ENCODE data around the gene SSU72.

Gene SSU72

DNA sequence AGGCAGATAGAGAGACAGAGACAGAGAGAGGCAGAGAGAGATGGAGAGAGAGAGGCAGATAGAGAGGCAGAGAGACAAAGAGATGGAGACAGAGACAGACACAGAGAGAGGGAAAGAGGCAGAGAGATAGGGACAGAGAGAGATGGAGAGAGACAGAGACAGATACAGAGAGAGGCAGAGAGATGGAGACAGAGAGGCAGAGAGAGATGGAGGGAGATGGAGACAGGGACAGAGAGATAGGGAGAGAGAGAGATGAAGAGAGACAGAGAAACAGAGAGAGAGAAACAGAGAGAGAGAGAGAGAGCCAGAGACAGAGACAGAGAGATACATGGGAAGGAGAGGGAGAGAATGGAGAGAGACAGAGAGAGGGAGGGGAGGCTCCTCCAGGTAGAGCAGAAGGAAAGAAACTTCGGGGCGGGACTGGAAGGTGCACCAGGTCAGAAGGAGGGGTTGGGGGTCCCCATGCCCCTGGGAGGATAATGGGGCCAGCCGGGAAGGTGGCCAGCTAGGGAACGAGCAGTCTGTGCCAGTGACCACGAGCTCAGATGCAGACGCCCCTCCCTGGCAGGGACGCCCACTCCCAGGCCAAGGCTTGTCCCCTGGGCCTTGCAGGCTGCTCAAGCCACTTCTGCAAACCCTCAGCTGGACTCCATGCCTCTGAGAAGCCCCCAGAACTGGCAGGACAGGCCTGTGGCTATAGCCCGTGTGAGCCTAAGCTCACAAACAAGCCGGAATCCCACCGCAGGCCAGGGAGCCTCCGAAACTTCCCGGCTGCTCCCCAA, 22.0 kb upstream of the SSU72 start:
- no peak for TF ChIP-seq GATA2 (IDR thresholded peaks at IDR 0.05; ENCODE audit: low read depth, low read length)
- TF ChIP-seq GATA3 (IDR thresholded peaks at IDR 0.05; ENCODE audit: low read depth, low read length) = no peak

DNA sequence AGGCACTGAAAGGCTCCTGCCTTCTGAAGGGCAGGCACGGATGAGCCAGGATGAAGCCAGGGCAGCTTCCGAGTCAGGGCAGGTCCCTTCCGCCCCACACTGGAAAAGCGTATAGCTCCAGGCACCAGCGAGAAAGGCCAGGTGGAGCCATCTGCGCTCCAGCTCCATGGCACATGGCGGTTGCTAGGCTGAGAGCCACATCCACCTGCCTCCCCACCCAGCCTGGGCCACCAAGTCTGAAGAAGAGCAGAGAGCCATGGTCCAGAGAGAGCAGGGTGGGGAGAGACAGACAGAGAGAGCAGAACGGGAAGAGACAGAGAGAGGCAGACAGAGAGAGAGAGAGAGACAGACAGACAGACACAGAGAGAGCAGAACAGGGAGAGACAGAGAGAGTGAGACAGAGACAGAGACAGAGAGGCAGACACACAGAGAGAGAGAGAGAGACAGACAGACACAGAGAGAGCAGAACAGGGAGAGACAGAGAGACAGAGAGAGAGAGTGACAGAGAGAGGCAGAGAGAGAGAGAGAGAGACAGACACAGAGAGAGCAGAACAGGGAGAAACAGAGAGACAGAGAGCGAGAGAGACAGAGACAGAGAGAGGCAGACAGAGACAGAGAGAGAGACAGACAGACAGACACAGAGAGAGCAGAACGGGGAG, 20.1 kb upstream of the SSU72 start:
- no peak for TF ChIP-seq GATA2 (IDR thresholded peaks at IDR 0.05; ENCODE audit: low read depth, low read length)
- TF ChIP-seq GATA3 (IDR thresholded peaks at IDR 0.05; ENCODE audit: low read depth, low read length) = no peak

DNA sequence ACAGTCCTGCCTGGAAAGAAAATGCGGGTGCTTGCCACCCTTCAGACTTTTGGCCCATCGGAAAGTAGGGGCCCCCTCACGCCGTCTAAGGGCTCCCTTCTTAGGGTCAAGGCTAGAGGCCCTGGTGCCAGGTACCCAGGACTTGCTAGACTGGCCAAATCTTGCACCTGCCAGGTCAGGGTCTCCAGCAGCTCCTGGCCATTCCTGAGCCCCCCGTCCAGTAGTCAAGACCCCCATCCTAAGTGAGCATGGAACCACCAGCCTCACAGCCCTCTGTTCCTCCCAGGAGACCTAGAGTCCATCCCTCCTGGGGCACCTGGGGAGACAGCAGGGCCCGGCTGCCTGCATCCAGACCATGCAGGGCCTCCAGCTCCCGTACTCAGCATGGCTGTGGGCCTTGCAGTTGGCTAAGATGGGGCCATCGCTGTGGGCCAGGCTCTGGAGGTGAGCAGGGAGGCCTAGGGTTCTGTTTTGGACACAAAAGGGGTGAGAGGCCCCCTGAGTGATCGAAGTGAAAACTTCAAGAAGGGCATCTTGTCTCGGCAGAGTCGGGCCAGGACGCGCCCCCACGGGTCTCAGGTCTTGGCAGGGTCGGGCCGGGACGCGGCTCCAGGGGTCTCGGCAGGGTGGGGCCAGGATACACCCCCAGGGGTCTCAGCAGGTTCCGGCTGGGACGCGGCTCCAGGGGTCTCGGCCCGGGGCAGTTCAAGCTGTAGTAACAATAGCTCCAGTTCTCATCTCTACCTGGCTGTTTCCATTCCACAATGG, 19.4 kb upstream of the SSU72 start:
- no peak for TF ChIP-seq GATA2 (IDR thresholded peaks at IDR 0.05; ENCODE audit: low read depth, low read length)
- TF ChIP-seq GATA3 (IDR thresholded peaks at IDR 0.05; ENCODE audit: low read depth, low read length) = no peak

DNA sequence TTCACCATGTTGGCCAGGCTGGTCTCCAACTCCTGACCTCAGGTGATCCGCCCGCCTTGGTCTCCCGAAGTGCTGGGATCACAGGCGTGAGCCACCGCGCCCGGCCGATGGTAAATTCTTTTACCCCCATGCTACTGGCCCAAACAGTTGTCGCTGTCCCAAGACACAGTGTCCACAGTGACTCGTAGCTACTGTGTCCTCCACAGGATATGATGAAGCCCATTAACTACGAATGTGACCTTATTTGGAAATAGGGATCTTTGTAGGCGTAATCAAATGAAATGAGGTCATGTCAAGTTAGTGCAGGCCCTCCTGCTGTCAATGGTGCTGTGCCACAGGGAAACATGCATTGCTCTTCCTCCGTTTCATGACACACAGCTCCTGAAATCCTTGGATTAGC, 16.8 kb upstream of the SSU72 start:
- TF ChIP-seq GATA3 (IDR thresholded peaks at IDR 0.05; ENCODE audit: low read depth, low read length) = no peak
- TF ChIP-seq GATA2 (IDR thresholded peaks at IDR 0.05; ENCODE audit: low read depth, low read length) = no peak

DNA sequence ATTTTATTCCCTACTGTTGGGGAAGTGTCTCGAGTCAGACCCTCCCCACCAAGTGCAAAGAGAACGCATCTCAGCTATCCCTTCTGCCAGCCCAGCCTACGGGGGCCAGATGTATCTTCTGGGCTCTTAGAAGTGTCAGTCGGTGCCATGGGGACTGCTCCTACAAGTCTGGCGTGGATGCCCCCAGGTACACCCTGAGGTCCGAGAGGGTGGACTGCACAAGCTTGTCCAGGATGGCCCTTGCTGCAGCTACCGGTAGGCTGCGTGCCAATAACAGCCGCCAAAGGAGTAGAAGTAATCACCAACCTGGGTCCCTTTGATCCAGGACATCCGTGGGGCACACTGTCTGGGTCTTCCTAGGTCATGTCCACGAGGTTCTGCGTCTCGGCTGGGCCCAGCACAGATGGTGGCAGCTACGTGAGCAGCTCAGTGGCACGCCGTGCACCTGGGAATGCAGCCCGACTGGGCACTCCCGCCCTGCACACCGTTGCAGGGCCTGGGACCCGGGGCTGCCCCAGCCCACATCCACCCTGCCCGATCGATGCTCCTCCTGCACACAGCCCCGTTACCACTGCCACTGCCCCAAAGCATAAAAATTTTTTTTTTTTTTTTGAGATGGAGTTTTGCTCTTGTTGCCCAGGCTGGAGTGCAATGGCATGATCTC, 8.8 kb upstream of the SSU72 start:
- TF ChIP-seq GATA3 (IDR thresholded peaks at IDR 0.05; ENCODE audit: low read depth, low read length) = no peak
- no peak for TF ChIP-seq GATA2 (IDR thresholded peaks at IDR 0.05; ENCODE audit: low read depth, low read length)

DNA sequence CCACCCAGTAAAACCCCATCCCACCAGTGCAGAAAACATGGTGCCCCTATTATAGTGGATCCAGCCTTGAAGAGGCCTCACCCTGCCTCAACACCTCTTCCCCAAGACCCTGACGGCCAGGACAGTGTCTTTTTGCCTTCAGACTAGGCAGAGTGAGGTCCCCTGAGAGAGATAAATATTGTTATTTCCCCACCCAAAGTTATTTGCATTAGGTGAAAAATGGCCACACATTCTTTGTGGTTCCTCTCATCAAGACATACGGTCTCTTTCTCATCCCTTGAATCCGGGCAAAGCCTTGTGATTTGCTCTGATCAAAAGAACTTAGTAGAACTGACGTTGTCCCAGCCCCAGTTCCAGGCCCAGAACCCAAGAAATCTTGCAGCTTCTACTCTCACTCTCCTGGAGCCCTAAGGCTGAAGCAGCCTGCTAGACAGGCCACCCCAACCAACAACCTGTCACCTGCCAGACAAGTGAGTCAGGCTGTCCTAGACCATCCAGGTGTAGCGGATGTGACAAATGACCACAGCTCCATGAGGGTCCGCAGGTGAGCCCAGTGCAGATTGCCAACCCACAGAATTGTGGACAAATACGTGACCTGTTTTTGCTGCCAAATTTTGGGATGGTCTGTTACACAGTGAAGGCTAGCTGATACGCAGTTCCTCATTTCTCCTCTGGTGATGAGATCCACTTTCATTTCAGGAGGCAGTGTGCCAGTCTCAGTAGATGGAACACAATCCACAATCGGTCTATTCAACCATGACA, 8.1 kb upstream of the SSU72 start:
- TF ChIP-seq GATA2 (IDR thresholded peaks at IDR 0.05; ENCODE audit: low read depth, low read length) (no peak), GATA3 (IDR thresholded peaks at IDR 0.05; ENCODE audit: low read depth, low read length) (no peak)

DNA sequence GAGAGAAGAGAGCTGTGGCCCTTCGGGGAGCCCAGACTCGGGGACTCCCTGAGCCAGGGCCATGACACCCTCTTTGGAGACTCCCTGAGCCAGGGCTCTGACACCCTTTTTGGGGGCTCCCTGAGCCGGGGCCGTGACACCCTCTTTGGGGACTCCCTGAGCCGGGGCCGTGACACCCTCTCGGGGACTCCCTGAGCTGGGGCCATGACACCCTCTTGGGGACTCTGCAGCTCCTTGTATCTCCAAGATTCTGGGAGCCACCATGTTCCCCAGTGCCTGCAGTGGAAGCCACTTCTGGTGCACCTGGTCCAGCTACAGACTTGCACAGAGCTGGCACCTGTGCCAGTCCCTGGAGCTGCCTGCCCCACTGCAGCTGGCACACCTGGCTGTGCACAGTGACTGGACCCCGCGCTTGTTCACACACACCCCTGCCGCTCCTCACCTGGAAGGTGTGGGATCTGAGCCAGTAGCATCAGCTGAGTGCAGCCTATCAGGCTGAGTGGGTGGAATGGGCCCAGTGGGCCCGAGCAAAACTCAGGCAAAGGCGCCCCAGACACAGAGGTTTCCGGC, 3.8 kb upstream of the SSU72 start:
- no peak for TF ChIP-seq GATA2 (IDR thresholded peaks at IDR 0.05; ENCODE audit: low read depth, low read length)
- no peak for TF ChIP-seq GATA3 (IDR thresholded peaks at IDR 0.05; ENCODE audit: low read depth, low read length)

DNA sequence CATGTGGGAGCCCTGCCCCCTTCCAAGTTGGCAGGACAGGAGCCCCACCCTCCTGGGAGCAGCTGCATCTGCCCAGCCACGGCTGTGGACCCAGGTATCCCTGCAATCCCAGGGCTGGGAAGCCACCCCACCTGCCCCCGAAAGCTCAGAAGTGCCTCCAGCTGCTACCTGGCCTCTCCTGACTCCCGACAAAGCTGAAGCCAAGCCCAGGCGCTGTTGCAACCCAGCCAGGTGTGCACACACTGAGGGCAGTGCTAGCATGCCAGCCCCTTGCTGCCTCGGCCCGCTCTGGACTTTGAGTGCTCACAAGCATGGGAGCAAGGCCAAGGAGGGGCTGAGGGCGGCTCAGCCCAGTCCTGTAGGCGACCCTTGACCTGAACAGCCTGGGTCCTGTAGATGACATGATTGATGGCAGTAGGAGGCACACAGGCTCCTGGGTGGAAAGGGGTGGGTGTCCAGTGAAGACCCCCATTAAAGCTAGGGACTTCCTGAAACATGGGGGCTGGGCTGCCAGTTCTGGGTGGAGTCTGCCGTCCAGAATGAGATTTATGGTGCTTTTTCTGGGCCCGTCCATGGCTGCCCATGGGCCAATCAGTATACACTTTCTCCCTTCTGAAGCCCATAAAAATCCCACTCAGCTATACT, 2.8 kb upstream of the SSU72 start:
- no peak for TF ChIP-seq GATA3 (IDR thresholded peaks at IDR 0.05; ENCODE audit: low read depth, low read length)
- no peak for TF ChIP-seq GATA2 (IDR thresholded peaks at IDR 0.05; ENCODE audit: low read depth, low read length)

DNA sequence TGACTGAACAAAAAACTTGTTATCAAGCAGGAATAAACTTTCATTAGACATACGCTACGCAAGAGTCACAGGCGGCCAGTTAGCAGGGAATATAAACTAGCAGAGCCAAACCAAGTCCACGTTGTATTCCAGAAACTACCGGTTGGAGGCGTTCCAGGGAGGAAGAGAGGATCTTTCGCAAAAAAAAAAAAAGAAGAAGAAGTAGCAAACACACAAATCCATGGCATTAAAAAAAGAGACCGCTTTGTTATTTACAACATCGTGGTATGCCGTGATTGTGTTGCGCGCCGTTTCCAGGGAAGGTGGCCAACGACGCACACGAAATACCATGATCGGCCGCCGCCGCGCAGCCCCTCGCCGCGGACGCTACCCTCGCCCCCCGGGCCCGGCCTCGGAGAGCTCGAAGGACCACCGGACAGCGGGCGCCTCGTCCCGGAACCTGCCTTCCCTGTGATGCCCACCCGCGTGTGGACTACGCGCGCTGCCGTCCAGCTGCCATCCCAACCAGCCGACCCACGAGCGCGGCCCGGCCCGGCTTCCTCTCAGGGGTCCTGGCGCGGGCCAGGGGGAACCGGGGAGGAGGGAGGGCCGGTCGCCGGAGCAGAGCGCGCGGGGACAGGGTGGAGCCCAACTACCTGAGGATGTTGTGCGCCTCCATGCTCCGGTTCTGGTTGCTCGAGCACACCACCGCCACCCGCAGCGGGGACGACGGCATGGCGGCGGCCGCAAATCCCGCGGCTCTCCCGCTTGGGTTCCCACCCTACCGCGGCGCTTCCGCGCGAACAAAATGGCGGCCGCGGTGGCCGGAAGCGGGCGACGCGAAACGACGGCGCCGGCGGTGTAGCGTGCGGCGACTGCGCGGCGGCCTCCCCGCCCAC, 581 bp downstream of the SSU72 start:
- no peak for TF ChIP-seq GATA3 (IDR thresholded peaks at IDR 0.05; ENCODE audit: low read depth, low read length)
- TF ChIP-seq GATA2 (IDR thresholded peaks at IDR 0.05; ENCODE audit: low read depth, low read length) = no peak

DNA sequence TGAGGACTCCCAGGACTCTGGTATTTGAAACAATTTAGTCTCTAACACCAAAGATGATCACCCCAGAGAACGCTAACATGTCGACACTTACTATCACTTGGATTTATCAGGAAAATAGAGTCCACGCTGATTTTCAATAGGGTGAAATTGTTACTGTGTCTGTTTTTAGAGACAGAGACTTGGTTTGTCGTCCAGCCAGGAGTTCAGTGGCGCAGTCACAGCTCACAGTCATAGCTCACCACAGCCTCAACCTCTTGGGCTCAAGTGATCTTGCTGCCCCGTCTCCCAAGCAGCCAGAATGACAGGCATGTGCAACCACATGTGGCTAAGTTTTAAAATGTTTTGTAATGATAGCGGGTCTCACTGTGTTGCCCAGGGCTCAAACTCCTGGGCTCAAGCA, 5.3 kb downstream of the SSU72 start:
- TF ChIP-seq GATA2 (IDR thresholded peaks at IDR 0.05; ENCODE audit: low read depth, low read length) (no peak), GATA3 (IDR thresholded peaks at IDR 0.05; ENCODE audit: low read depth, low read length) (no peak)

DNA sequence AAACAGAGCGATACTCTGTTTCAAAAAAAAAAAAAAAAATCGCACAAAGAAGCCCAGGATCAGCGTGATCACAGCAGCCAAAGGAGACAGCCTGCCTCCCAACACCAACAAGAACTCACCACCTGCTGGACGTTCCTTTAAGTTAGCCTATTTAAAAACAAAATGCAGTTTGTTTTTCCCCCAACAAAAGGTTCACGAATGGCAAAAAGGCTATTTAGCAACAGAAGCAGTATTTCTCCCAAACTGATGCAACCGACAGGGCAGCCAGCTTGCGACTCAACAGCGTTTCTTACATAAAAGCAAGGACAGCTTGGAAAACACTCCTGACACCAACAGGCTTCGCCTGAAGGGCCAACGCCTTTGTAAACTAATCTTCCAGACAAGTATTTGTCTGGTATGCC, 6.8 kb downstream of the SSU72 start:
- TF ChIP-seq GATA2 (IDR thresholded peaks at IDR 0.05; ENCODE audit: low read depth, low read length) (no peak), GATA3 (IDR thresholded peaks at IDR 0.05; ENCODE audit: low read depth, low read length) (no peak)

All from SH-SY5Y (cell line).